H9 (cell line): ENCODE data around the gene NT5C. TPM values are rescaled to one million over a fixed set of nuclear protein-coding genes. Genes with fewer than 3 reads are reported as not detected.

Source experiments
- DNase-seq: peaks from one replicate; pipeline ENCODE4 v3.0.0-alpha.2; 2017
- H2AFZ ChIP-seq: one replicate; pipeline ENCODE4 v1.6.1; 2013; ENCODE audit warnings: mild to moderate bottlenecking, low read length, control low read depth, moderate library complexity
- H2AK5ac ChIP-seq: 2 replicates; pipeline ENCODE4 v1.6.1; 2013; ENCODE audit warnings: low read length, control low read depth, mixed read lengths; ENCODE audit not compliant: insufficient read length
- H2BK120ac ChIP-seq: one replicate; pipeline ENCODE4 v1.6.1; 2013; ENCODE audit warnings: low read depth, mild to moderate bottlenecking, low read length, control low read depth, inconsistent platforms; ENCODE audit not compliant: poor library complexity, severe bottlenecking
- H2BK12ac ChIP-seq: 2 replicates; pipeline ENCODE4 v1.6.1; 2013; ENCODE audit warnings: low read length, control low read depth, mixed read lengths, low read depth; ENCODE audit not compliant: insufficient read length
- H2BK15ac ChIP-seq: 2 replicates; pipeline ENCODE4 v1.6.1; 2013; ENCODE audit warnings: low read depth, low read length, control low read depth
- H2BK20ac ChIP-seq: one replicate; pipeline ENCODE4 v1.6.1; 2013; ENCODE audit warnings: low read depth, mild to moderate bottlenecking, low read length, control low read depth, inconsistent platforms; ENCODE audit not compliant: poor library complexity, severe bottlenecking
- H2BK5ac ChIP-seq: 2 replicates; pipeline ENCODE4 v1.6.1; 2013; ENCODE audit warnings: low read length, control low read depth, mixed read lengths; ENCODE audit not compliant: insufficient read length
- H3K14ac ChIP-seq: 2 replicates; pipeline ENCODE4 v1.6.1; 2013; ENCODE audit warnings: low read length, control low read depth; ENCODE audit not compliant: insufficient read depth
- H3K18ac ChIP-seq: 2 replicates; pipeline ENCODE4 v1.6.1; 2013; ENCODE audit warnings: low read depth, mild to moderate bottlenecking, mixed read lengths, low read length, control low read depth; ENCODE audit not compliant: insufficient read length
- H3K23ac ChIP-seq: 2 replicates; pipeline ENCODE4 v1.6.1; 2013; ENCODE audit warnings: low read length, control low read depth, mixed read lengths, low read depth; ENCODE audit not compliant: insufficient read length
- H3K23me2 ChIP-seq: 2 replicates; pipeline ENCODE4 v1.6.1; 2013; ENCODE audit warnings: low read depth, mild to moderate bottlenecking, mixed read lengths, low read length, control low read depth; ENCODE audit not compliant: insufficient read length, poor library complexity, severe bottlenecking
- H3K27ac ChIP-seq: 2 replicates; pipeline ENCODE4 v1.5.1; 2013; ENCODE audit warnings: low read length, control low read depth, mixed read lengths, low read depth; ENCODE audit not compliant: insufficient read length
- H3K27me3 ChIP-seq: 2 replicates; pipeline ENCODE4 v1.6.1; 2013; ENCODE audit warnings: low read length, control low read depth, inconsistent platforms; ENCODE audit not compliant: insufficient read depth
- H3K4ac ChIP-seq: 2 replicates; pipeline ENCODE4 v1.6.1; 2013; ENCODE audit warnings: low read depth, mild to moderate bottlenecking, control low read depth, inconsistent platforms, low read length, moderate library complexity
- H3K4me1 ChIP-seq: 2 replicates; pipeline ENCODE4 v1.6.1; 2013; ENCODE audit warnings: low read length, control low read depth, inconsistent platforms; ENCODE audit not compliant: insufficient read depth
- H3K4me2 ChIP-seq: 2 replicates; pipeline ENCODE4 v1.6.1; 2013; ENCODE audit warnings: low read length, control low read depth, mixed read lengths; ENCODE audit not compliant: insufficient read length, insufficient read depth
- H3K56ac ChIP-seq: 2 replicates; pipeline ENCODE4 v1.6.1; 2013; ENCODE audit warnings: low read depth, mild to moderate bottlenecking, mixed read lengths, low read length, control low read depth; ENCODE audit not compliant: insufficient read length
- H3K79me1 ChIP-seq: 2 replicates; pipeline ENCODE4 v1.6.1; 2013; ENCODE audit warnings: low read depth, mild to moderate bottlenecking, moderate library complexity, low read length, control low read depth, inconsistent platforms; ENCODE audit not compliant: insufficient read depth, poor library complexity, severe bottlenecking
- H3K79me2 ChIP-seq: 2 replicates; pipeline ENCODE4 v1.6.1; 2013; ENCODE audit warnings: low read length, control low read depth, inconsistent platforms; ENCODE audit not compliant: insufficient read depth
- H3K9ac ChIP-seq: 2 replicates; pipeline ENCODE4 v1.6.1; 2013; ENCODE audit warnings: low read length, control low read depth, mixed read lengths; ENCODE audit not compliant: insufficient read length; ENCODE audit errors: extremely low read depth
- H3K9me3 ChIP-seq: one replicate; pipeline ENCODE4 v1.6.1; 2013; ENCODE audit warnings: low read depth, low read length, inconsistent platforms; ENCODE audit not compliant: control insufficient read depth
- H3T11ph ChIP-seq: one replicate; pipeline ENCODE4 v1.6.1; 2013; ENCODE audit warnings: mild to moderate bottlenecking, low read length, control low read depth, inconsistent platforms
- H4K20me1 ChIP-seq: one replicate; pipeline ENCODE4 v1.6.1; 2013; ENCODE audit not compliant: control insufficient read depth, insufficient read length, insufficient read depth
- H4K5ac ChIP-seq: 2 replicates; pipeline ENCODE4 v1.6.1; 2013; ENCODE audit warnings: low read depth, mild to moderate bottlenecking, mixed read lengths, low read length, control low read depth; ENCODE audit not compliant: insufficient read length
- H4K8ac ChIP-seq: replicated peaks from 2 replicates; pipeline ENCODE4 v1.6.1; 2013; ENCODE audit warnings: low read length, control low read depth, mixed read lengths, low read depth; ENCODE audit not compliant: insufficient read length
- H4K91ac ChIP-seq: 2 replicates; pipeline ENCODE4 v1.6.1; 2013; ENCODE audit warnings: low read depth, mild to moderate bottlenecking, moderate library complexity, mixed read lengths, low read length, control low read depth; ENCODE audit not compliant: insufficient read length
- H3K27ac Mint-ChIP-seq, 3 experiments: 2 replicates in 2 of 3; 3 replicates in 1 of 3; pipeline ENCODE4 v1.8.0; 2020 to 2021; ENCODE audit warnings: mixed read lengths in 3 of 3, mild to moderate bottlenecking in 1 of 3, moderate library complexity in 1 of 3
- H3K27me3 Mint-ChIP-seq: 2 replicates; pipeline ENCODE4 v1.8.0; 2021; ENCODE audit warnings: low read depth, mild to moderate bottlenecking, moderate library complexity, mixed read lengths
- H3K36me3 Mint-ChIP-seq, 3 experiments: 2 replicates in 2 of 3; 3 replicates in 1 of 3; pipeline ENCODE4 v1.8.0; 2020 to 2021; ENCODE audit warnings: low read depth in 3 of 3, mixed read lengths in 3 of 3; ENCODE audit not compliant: insufficient read depth in 1 of 3
- H3K4me1 Mint-ChIP-seq, 2 experiments: 2 replicates each; pipeline ENCODE4 v1.8.0; 2020; ENCODE audit warnings: mixed read lengths in 2 of 2
- H3K4me3 Mint-ChIP-seq, 2 experiments: 2 replicates in 1 of 2; 3 replicates in 1 of 2; pipeline ENCODE4 v1.8.0; 2020 to 2021; ENCODE audit warnings: mild to moderate bottlenecking in 2 of 2, mixed read lengths in 2 of 2, moderate library complexity in 1 of 2
- H3K9me3 Mint-ChIP-seq, 2 experiments: 2 replicates in 1 of 2; 3 replicates in 1 of 2; pipeline ENCODE4 v1.8.0; 2020; ENCODE audit warnings: mild to moderate bottlenecking in 2 of 2, mixed read lengths in 2 of 2, moderate library complexity in 1 of 2
- CTCF ChIP-seq: fragments of 200-600 bp; sonication (generic); conservative IDR thresholded peaks from 3 replicates; pipeline ENCODE4 v1.8.0; 2021; ENCODE audit warnings: antibody characterized with exemption, mild to moderate bottlenecking
- WGBS: extraction: QIAGEN DNeasy Blood & Tissue Kit; methylation state at CpG from one replicate; pipeline ENCODE4 v1.1.7; 2013; ENCODE audit warnings: missing lambda C conversion rate, low lambda C conversion rate, mixed read lengths; ENCODE audit not compliant: insufficient read length; ENCODE audit errors: extremely low coverage; 5-methylcytosine and 5-hydroxymethylcytosine counted together
- total RNA-seq: library from RNA; stranded (reverse); gene quantifications from 2 replicates; pipeline ENCODE4 v1.2.1, GENCODE V29; 2021

NT5C gene
- total RNA-seq, 1 experiment from 2014 or later: 77.7 TPM

GRCh38 chr17:75152922-75153779, 21.6 kb upstream of the NT5C start:
- H2AK5ac ChIP-seq: no peak overlapping the region
- H3K23ac ChIP-seq: no peak overlapping the region
- H4K8ac ChIP-seq: no peak overlapping the region
- no peak overlapping the region for H2AFZ ChIP-seq
- peak overlapping the region; percentile 90 for H3K9ac ChIP-seq
- no CpG with 5 or more reads among the region's 28 CpGs for WGBS
- H3K79me1 ChIP-seq: no peaks in the 10 kb centered on the region
- H2BK5ac ChIP-seq: no peak overlapping the region
- peaks cover 0 to 8% of the 10 kb centered on the region in 2 experiments; a peak in 2 of 5 replicates for H3K9me3 Mint-ChIP-seq
- peaks cover 27 to 45% of the 10 kb centered on the region in 2 experiments for H3K4me1 Mint-ChIP-seq
- H3K27me3 ChIP-seq: no peaks in the 10 kb centered on the region
- no peak overlapping the region for H2BK12ac ChIP-seq
- peaks cover 22 to 37% (median 24%) of the 10 kb centered on the region in 3 experiments for H3K36me3 Mint-ChIP-seq
- H3K27ac ChIP-seq: no peak overlapping the region
- peak overlapping the region; percentile 36 for H3K18ac ChIP-seq
- no peaks in the 10 kb centered on the region for H3K9me3 ChIP-seq
- H2BK20ac ChIP-seq: no peak overlapping the region
- no peak overlapping the region for H3T11ph ChIP-seq
- H3K23me2 ChIP-seq: peaks cover 8% of the 10 kb centered on the region
- no peak overlapping the region for H2BK15ac ChIP-seq
- no peaks in the 10 kb centered on the region; the same call in 1 of the 2 replicates for H3K4me1 ChIP-seq
- H4K5ac ChIP-seq: peak overlapping the region; percentile 27
- peak overlapping the region; percentile 95 for H3K4me2 ChIP-seq
- peak overlapping the region; percentile 94 to 99 for H3K4me3 Mint-ChIP-seq
- peaks cover 2% of the 10 kb centered on the region; the same call in 1 of the 2 replicates for H3K27me3 Mint-ChIP-seq
- H3K4ac ChIP-seq: no peak overlapping the region; the same call in 1 of the 2 replicates
- no peak overlapping the region for H3K56ac ChIP-seq
- peak overlapping the region; percentile 81 to 96 (median 94) for H3K27ac Mint-ChIP-seq
- TF ChIP-seq CTCF: no peak
- peak; percentile 64 for DNase-seq
- peak overlapping the region; percentile 10; the same call in 1 of the 2 replicates for H3K14ac ChIP-seq
- no peaks in the 10 kb centered on the region for H4K20me1 ChIP-seq
- no peak overlapping the region for H4K91ac ChIP-seq
- peaks cover 36% of the 10 kb centered on the region for H3K79me2 ChIP-seq
- no peak overlapping the region for H2BK120ac ChIP-seq
